OCI-LY1 (cell line): ENCODE results near the gene NR5A1.

Experiments used
- CTCF ChIP-seq: fragments of 200-600 bp; sonication (generic), shearing (Covaris generic); IDR thresholded peaks from 2 replicates; pipeline ENCODE4 v1.5.1; 2017; ENCODE audit warnings: mild to moderate bottlenecking, antibody characterized with exemption, low read length, moderate library complexity, mixed read lengths
- EZH2 ChIP-seq: fragments of 200-600 bp; sonication (generic), shearing (Covaris generic); IDR thresholded peaks from 2 replicates; pipeline ENCODE4 v1.8.0; 2017; ENCODE audit warnings: borderline replicate concordance, mixed run types, mild to moderate bottlenecking, antibody characterized with exemption, low read length, moderate library complexity, mixed read lengths

GRCh38 chr9:124444166-124444565, 63.0 kb downstream of the NR5A1 start:
- TF ChIP-seq CTCF (no peak), EZH2 (no peak)
